NOMO-1 treated with DMSO at 0.1 percent for 48 hours (cell line): ENCODE measurements around the gene ARPC4.

Source experiments
- DNase-seq: peaks from one replicate; lab custom pipeline; 2025; ENCODE audit not compliant: unreplicated experiment; lab: John Stamatoyannopoulos, UW

Gene ARPC4

DNA sequence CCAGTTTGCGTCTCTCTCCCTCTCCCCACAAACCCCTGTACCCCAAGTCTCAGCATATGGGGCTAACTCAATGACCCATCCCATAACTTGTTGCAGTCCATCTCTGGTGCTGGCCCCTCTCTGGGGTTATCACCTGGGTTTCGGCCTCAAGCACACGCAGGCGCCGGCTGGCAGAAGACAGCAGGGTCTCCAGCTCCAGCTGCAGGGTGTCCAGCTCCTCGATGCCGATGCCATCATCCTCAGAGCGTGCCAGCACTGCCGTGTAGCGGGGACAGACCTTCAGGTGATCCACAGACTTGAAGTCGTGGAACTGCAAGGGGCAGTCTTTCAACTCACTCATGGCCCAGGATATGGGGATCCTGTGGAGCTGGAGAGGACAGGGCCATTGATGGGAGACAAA, 1.8 kb upstream of the ARPC4 start:
- no peak for DNase-seq

DNA sequence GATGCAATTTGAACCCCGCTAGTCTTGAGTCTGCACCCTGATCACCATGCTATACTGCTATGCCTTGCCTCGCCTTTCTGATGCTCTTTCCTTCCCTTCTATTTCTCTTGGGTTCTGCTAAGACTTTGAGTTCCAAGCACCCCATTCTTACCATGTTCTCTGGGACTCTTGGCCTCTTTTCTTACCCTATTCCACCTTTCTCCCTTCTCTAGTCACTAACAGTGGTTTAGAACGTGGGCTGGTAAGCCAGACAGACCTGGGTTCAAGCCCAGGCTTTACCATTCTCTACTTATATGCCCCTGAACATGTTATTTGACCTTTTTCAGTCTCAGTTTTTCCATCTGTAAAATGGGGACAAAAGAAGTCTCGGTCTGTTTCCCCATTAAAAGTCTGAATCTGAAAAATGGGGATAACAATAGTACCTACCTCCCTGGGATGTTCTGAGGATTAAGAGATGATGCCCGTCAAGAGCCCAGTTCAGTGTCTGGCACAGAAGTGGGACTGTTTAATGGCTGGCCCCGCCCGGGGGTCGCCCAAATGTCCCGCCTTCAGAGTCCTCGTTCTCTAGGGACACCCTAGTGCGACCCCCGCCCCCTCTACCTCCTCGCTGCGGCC, 985 bp upstream of the ARPC4 start:
- no peak for DNase-seq

DNA sequence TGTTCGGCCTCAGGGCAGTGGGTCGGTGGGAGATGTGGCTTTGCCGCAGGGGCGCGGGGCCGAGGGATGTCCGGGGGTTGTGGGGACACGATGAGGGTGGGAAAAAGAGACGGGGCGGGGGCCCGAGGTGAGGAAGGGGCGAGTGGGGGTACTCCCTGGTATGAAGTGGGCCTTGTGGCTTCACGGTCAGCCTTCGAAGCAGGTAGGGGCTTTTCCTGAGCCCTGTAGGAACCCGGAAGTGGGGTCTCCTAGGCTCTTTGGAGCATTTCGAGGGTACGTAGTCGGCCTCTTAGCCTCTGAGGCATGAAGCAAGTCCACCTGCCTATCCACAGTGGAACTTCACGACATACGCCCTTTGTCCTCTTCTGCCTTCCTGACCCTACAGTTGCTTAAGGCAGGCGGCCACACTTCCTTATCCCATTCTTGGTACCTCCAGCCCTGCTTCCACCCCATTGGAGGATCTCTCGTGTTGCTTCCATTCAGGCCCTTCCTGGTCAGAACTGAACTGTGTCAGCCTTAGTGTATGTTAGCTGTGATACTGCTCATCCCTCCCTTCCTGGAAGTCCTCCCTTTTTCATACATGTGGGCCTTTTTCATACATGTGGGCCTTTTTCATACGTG, 389 bp downstream of the ARPC4 start:
- DNase-seq, result peak; percentile 73

DNA sequence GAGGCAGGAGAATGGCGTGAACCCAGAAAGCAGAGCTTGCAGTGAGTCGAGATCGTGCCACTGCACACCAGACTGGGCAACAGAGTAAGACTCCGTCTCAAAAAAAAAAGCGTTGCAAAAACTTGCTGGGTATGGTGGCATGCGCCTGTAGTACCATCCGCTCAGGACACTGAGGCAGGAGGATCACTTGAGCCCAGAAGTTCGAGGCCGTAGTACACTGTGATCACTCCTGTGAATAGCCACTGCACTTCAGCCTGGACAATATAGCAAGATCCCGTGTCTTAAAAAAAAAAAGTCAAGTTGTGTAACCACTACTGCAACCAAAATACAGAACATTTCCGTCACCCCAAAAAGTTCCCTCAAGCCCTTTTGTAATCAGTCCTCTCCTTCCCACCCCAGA, 1.5 kb downstream of the ARPC4 start:
- DNase-seq, result no peak

DNA sequence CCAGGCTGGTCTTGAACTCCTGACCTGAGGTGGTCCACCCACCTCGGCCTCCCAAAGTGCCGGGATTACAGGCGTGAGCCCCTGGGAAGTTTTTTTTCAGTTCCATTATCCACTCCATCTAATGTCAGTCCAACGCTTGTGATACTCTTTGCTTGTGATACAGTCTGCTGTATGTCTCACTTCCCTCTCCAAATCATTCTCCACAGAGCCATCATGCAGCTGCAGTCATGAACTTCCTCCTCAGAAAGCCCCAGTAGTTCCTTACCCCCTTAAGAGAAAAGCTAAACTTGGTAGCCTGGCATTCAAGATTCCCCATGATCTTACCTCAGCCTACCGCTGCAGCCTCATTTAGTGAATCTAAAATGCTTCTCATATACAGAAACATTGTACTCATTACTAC, 2.3 kb downstream of the ARPC4 start:
- DNase-seq, result peak; percentile 51

DNA sequence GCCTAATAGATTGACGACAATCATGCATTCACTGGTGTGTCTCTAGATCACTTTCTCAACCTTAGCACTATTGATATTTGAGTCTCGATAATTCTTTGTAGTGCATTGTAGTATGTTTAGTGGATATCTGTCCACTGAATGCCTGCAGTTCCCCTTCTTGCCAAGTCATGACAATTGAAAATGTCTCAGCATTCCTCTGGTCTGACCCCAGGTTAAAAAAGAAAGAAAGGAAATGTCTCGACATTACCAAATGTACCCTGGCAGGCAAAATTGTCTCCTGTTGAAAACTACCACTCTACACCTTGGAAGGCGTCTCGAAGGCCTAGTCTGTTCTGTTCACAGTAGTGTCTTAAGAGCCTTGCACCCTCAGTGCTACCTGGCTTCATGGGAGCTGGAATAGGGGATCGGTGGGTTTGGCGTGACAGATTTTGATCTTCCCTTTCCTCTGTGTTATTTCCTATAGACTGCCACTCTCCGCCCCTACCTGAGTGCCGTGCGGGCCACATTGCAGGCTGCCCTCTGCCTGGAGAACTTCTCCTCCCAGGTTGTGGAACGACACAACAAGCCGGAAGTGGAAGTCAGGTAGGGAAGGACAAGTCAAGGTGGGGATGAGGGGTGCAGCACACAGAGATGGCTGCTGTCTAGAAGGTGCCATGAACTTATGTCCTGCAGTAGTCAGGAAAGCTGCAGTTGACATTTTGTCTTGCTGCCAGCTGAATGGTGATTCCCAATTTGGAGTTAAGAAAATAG, 4.5 kb downstream of the ARPC4 start:
- no peak for DNase-seq

DNA sequence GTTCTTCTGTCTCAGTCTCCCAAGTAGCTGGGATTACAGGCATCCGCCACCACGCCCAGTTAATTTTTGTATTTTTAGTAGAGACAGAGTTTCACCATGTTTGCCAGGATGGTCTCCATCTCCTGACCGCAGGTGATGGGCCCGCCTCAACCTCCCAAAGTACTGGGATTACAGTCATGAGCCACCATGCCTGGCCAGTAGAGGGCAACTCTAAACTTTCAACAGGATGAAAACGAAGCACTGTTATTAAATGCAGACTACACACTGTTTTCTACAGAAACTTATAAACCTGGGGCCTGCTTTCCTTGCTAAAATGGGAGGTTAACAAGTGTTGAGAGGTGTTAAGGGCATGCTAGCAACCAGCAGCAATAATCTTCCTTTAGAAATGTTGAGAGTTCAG, 7.6 kb downstream of the ARPC4 start:
- DNase-seq, result no peak

DNA sequence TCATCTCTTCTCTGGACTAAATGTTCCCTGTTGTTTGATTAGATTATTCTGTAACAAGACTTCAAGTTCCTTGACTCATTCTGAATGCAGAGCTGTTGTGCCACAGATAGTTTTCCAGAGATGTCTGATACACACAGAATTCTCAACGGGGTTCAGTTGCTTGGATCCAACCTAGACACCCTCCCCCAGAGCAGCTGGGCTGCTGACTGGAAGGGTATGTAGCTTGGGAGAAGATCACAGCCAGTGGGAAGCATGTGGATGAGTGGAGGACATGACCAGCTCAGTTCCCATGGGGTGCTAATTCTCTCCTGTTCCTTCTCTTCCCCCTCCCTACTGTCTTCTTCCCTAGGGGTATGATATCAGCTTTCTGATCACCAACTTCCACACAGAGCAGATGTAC, 10.6 kb downstream of the ARPC4 start:
- no peak for DNase-seq

DNA sequence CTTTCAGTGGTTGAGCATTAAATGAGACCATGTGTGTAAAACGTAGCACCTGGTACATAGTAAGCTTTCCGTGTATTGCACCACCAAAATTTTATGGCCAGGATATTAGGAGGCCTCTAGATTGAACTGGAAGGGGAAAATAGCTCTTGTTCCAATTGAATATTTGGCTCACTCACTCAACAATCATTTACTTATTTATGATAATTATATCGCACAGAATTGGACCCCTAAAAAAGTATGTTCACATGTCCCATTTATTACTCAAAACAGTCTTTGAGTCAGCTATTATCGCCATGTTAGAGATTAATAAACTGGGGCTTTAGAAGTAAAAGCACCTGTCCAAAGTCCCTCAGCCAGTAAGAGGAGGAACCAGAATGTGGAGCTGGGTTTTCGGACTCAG, 12.1 kb downstream of the ARPC4 start:
- DNase-seq, result no peak

DNA sequence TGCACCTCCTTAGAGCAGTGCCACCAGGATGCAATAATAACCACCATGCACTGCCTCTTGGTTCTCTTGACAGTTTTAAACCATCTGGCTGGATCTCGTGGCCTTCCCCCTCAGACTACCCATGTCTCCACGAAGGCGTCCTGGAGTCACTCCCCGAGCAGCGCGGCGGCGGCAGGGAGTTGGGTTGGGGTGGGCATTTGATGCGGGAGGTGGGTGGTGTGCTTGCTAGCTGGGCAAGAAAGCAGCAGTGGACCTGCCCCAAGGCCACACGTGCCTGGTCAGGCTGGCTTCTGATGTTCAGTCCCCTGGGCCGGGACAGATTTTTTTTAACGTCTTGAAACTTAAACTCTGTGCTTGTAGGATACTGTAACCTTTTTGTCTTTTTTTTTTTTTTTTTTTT, 13.3 kb downstream of the ARPC4 start:
- DNase-seq, result no peak

DNA sequence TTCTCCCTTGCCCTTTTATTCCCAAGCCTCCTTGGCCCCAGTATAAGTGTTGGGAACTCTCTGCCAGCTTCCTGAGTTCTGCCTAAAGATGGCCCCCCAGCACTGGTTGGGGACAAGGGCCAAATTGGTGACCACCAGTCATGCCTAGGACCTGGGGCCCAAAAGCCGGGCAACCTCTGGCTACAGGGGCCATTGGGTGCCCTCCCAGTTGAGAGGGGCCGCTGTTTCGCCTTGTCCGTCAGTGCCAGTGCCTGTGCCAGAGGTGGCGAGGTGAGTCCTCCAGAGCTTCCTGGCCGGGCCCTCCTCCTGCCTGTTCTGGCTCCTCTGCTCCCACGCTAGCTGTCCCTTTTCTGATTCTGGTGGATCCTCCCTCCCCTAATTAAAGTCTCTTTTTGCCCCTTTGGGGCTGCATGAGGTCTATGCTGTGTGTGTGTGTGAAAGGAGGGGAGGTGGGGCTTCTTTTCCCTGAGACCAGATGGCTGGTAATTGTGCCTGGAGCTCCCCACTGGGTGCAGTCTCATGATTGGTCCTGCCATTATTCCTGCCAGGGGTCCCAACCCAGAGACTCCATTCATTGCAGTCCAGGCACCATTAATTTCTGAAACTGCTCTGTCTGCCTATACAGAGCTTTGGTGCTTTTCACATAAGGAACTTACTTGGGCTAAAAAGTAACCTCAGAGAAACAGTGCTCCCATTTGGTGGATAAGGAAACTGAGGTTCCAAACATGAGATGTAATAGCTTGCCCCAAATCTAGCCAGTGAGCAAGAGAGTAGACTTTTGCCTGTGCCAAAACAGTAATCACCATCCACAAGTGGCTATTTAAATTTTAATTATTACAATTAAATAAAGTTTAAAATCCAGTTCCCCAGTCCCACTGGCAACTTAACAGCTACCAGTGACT, 14.1 kb downstream of the ARPC4 start:
- DNase-seq, result no peak

DNA sequence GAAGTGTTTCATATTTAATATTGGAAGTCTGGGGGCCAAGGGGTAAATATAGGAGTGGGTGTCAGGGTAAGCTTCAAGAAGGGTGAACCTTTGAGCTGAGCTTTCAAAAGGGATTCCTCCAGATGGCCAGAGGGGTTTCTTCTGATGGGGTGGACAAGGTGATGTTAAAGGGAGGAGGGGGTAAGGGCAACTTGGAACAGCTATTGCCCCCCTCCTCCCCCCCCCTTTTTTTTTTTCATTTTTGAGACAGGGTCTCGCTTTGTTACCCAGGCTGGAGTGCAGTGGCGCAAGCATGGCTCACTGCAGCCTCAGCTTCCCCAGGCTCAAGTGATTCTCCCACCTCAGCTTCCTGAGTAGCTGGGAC, 15.1 kb downstream of the ARPC4 start:
- no peak for DNase-seq

DNA sequence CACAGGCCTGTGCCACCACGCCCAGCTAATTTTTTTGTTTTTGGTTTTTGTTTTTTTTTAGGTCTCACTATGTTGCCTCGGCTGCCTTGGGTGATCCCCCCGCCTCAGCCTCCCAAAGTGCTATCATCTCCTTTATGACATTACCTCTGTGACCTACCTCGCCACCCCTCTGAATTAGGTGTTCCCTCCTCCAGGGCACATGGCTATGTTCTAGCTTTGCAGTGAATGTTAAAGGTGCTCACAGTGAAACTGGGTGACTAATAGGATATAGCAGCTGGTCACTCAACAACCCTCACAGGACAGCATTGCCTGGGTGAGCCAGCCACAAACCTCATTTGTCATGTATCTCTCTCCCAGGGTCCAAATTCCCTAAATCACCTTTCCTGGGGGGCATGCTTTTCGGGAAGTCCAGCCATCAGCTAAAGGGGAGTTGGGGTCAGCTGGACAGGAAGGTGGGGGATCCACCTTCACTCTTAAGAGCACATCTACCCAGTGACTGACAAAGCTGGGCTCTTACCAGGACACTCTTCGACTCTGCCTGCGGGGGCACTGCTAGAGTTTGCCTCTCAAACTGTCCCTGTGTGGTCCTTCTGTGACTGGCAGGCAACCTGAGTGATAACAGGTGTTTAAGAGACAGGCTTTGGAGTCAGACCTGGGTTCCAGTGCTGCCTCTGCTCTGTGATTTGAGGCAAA, 15.6 kb downstream of the ARPC4 start:
- peak; percentile 65 for DNase-seq

DNA sequence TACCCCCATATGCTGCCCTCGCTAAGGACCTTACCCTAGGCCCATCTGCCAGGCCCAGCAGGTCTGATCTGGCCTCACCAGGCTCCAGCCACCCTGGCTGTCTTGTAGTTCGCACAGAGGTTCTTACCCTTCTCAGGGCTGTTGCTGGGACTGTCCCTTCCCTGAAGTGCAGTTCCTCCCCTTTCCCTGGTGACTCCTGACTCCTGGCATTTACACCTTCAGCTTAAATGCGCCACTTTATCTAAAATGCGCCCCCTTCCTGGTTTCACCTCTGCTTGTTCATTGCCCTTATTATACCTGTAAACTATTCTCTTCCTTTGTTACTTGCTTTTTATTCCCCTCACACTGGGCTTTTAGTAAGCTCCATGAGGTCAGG, 16.3 kb downstream of the ARPC4 start:
- DNase-seq, result no peak

DNA sequence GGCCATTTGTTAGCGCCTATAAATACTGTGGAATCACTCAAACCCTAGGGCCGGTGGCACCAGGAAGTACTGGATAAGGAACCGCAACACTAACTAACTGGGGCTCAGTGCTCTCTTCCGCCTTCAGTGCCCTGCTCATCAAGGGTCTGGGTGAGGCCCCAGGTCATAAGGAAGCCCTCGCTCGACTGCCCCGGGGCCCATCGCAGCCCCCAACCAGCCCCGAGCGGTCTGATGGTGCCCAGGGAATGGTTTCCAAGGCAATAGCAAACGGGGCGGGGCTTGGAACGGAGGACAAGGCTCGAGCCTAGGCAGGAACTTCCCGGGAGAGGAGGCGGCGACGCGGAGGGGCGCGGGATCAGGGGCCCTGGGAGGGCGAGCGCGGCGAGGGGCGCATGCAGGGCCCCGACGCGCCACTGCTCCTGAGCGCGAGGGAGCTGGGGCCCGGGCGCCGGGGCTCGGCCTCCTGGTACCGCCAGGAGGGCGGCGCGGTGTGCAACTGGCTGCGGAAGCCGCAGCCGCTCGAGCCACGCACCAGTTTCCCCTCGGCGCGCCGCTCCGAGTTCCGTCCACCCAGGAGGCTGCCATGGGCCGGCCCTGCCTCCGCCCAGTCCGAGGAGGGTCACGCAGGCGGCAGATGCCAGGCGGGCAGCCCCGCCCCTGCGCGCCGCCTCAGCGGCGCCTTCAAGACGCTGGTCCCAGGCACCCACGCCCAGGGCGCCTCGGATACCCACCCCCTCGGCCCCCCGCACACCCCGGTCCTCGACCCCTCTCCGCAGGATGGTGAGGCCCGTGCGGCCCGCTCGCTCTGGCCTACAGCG, 16.9 kb downstream of the ARPC4 start, which contains the start of gene TTLL3:
Gene TTLL3, plus strand, starts transcription at position 648 of the 818 bp plus-strand sequence. CDS start 400 bp downstream, outside the sequence.
- DNase-seq, result peak; percentile 79

DNA sequence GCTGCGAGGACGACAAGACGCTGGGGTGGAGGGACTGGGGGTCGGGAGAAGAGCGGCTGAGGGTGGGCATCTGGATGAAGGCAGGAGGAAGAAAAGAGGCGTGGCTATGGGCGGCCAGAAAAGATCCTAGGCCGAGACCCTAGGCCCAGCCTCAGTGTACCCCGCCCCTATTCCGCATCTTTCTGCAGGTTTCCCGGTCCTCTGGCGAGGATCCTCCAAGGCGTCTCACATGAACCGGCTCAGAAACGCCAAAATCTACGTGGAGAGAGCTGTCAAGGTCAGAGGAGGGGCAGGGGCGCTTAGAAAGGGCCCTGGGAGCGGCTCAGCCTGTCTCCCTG, 17.5 kb downstream of the ARPC4 start:
- DNase-seq, result no peak

DNA sequence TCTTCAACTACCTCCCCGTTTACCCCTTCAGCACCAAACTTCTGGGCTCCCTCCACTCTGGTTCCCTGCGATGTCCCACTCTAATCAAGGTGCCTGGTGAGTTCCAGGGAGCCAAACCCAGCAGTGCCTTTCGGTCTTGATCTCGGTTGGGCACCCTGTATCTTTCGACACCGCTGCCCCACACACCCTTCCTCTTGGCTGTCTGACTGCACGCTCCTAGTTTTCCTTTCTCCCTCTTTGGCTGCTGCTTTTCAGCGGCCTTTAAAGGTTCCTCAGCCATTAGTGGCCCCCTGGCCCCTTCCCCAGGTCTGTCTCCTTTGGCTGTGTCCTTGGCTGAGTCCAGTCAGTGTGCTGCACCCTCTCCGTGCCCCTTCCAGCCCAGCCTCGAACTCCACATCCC, 18.0 kb downstream of the ARPC4 start:
- DNase-seq, result no peak

DNA sequence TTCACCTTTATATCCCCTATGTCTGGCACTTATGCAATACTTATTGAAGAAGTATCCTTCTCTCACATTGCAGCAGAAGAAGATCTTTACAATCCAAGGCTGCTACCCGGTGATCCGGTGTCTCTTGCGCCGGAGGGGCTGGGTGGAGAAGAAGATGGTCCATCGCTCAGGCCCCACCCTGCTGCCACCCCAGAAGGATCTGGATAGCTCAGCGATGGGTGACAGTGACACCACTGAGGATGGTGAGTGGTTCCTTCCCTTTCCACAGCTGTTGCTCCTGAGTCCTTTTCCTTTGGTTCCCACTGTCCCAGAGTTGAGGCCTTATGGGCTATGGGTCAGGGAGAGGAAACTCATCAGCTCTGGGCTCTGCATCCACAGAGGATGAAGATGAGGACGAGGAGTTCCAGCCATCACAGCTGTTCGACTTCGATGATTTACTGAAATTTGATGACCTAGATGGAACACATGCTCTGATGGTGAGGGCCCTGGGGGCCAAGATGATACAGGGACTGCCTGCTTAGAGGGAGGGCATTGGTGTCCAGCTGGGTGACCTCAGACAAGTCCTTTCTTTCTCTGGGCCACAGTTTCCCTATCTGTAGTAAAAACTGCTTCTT, 20.1 kb downstream of the ARPC4 start:
- DNase-seq, result no peak

DNA sequence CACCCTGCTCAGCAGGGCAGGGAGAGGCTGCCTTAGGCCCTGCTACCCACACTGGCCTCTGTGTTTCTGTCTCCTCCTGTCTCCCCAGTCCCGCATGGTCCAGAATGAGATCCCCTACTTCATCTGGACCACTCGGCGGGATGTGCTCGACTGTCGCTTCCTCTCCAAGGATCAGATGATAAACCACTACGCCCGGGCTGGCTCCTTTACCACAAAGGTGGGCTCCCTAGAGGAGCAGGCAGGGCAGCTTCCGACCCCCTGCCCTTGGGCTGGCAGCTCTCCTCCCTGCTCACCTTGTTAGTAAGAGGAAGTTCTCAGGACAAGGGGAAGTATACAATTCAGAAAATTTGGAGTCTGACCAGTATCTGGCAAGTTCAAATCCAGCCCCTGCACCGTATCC, 23.1 kb downstream of the ARPC4 start:
- DNase-seq, result no peak

DNA sequence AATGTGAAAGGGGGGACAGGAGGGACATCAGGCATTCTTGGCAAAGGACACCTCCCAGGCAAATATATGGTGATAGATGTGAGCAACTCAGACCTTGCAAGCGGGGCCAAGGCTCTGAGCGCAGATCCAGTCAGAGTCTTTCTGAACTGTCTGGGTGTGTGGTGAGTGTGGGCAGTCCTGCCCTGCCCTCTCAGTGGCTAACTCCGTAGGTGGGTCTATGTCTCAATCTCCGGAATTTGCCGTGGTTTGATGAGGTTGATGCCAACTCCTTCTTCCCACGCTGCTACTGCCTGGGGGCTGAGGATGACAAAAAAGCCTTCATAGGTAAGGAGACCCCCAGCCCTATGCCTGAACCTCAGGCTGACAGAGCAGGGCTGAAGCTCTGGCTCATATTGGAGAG, 24.6 kb downstream of the ARPC4 start:
- DNase-seq, result no peak
